ENCODE data around the gene FOXP1.
A peak's percentile ranks its signal among the peaks of the same experiment; 100 is the strongest.

Gene FOXP1

DNA sequence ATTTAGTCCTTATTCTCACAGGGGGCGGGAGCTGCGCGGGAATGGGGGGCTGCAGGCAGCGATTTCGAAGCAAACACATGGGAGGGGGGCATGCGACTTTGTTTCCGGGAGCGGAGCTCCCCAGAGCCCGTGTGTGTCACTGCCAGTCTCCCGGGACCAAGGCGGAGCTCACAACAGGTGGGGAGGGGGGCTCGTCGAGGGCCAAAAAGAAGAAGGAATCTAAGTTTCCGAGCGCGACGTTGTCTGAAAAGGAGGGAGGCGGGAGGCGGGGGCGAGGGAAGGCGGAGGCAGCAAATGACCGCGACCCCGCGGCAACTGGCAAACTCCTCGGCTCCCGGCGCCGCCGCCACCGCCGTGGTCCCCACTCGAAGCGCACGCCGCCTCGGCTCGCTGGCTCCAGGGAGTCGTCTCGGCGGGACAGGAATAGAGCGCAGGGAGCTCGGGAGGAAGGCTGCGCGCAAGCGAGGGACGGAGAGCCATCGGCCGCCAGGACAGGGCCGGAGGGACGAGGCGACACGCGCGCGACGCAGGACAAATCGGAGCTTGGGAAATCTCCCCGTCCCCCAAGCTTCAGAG, 1.4 kb downstream of the FOXP1 start:
- Histone ChIP-seq H3K4me1 (ENCODE audit: insufficient read depth, low read length, severe bottlenecking) (peaks cover 59% of the 10 kb centered on the region), H3K9me3 (ENCODE audit: low read length) (no peaks in the 10 kb centered on the region), H3K27ac (ENCODE audit: low read depth, low read length, poor library complexity, severe bottlenecking) (peak overlapping the region; percentile 98), H3K9me2 (ENCODE audit: low read depth, low read length) (no peaks in the 10 kb centered on the region), H3K36me3 (ENCODE audit: insufficient read depth, low read length) (peaks cover 23% of the 10 kb centered on the region; the same call in 1 of the 2 replicates), H3K4me2 (ENCODE audit: low read length) (peak overlapping the region; percentile 96), H4K20me1 (ENCODE audit: insufficient read depth, low read length) (no peaks in the 10 kb centered on the region), H3K9ac (ENCODE audit: low read length) (peak overlapping the region; percentile 96), H3K4me3 (ENCODE audit: low read depth, low read length, poor library complexity, severe bottlenecking) (peak overlapping the region; percentile 93), H3K27me3 (ENCODE audit: insufficient read depth, low read length) (no peaks in the 10 kb centered on the region), H2AFZ (ENCODE audit: low read length) (no peak overlapping the region), H3F3A (ENCODE audit: insufficient read depth, low read length) (0 out of 2 replicates have a peak, but pooled peaks cover 3% of the 10 kb centered on the region), H3K79me2 (ENCODE audit: insufficient read depth, low read length) (peaks cover 44% of the 10 kb centered on the region)
- TF ChIP-seq CTCF (IDR thresholded peaks at IDR 0.05; ENCODE audit: low read length) (no peak), EZH2 (IDR thresholded peaks at IDR 0.05; ENCODE audit: borderline replicate concordance, low read length) (no peak)

DNA sequence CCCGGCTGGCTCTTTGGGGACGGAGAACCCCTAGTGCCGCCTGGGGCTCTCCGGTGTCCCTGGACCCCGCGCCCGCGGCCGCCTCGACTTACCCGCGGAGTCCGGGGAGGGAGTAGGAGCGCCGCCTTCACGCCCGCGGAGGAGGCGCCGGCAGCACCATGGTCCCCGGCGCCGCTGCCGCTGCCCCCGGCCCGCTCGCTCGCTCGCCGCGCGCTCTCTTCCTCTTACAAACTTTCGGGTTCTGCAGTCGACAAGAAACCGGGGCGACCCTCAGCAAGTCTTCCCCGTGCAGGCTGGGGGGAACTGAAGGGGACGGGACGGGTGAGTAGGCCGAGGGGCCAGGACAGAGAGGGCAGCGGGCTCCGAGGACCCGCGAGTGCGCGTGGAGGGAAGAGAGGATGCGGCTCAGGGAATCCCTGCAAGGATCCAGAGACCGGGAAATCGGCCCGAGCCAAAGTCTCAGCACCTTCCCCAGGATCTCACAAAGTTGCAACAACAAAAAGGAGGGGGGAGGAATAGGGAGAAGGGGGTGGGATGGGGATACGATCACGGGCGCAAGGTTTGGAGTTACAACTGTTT, 2.0 kb downstream of the FOXP1 start:
- peaks cover 49% of the 10 kb centered on the region for H3K79me2 ChIP-seq (ENCODE audit: insufficient read depth, low read length)
- peak overlapping the region; percentile 96 for H3K9ac ChIP-seq (ENCODE audit: low read length)
- TF ChIP-seq CTCF (IDR thresholded peaks at IDR 0.05; ENCODE audit: low read length) (0 out of 2 replicates have a peak, but pooled peaks have one; percentile 6), EZH2 (IDR thresholded peaks at IDR 0.05; ENCODE audit: borderline replicate concordance, low read length) (no peak)
- peak overlapping the region; percentile 96 for H3K4me2 ChIP-seq (ENCODE audit: low read length)
- H3F3A ChIP-seq (ENCODE audit: insufficient read depth, low read length): 0 out of 2 replicates have a peak, but pooled peaks cover 3% of the 10 kb centered on the region
- peak overlapping the region; percentile 98 for H3K27ac ChIP-seq (ENCODE audit: low read depth, low read length, poor library complexity, severe bottlenecking)
- no peaks in the 10 kb centered on the region for H3K9me3 ChIP-seq (ENCODE audit: low read length)
- H3K4me1 ChIP-seq (ENCODE audit: insufficient read depth, low read length, severe bottlenecking): peaks cover 59% of the 10 kb centered on the region
- no peaks in the 10 kb centered on the region for H3K27me3 ChIP-seq (ENCODE audit: insufficient read depth, low read length)
- no peaks in the 10 kb centered on the region for H3K9me2 ChIP-seq (ENCODE audit: low read depth, low read length)
- H2AFZ ChIP-seq (ENCODE audit: low read length): no peak overlapping the region
- no peaks in the 10 kb centered on the region for H4K20me1 ChIP-seq (ENCODE audit: insufficient read depth, low read length)
- H3K4me3 ChIP-seq (ENCODE audit: low read depth, low read length, poor library complexity, severe bottlenecking): peak overlapping the region; percentile 93
- peaks cover 19% of the 10 kb centered on the region; the same call in 1 of the 2 replicates for H3K36me3 ChIP-seq (ENCODE audit: insufficient read depth, low read length)

DNA sequence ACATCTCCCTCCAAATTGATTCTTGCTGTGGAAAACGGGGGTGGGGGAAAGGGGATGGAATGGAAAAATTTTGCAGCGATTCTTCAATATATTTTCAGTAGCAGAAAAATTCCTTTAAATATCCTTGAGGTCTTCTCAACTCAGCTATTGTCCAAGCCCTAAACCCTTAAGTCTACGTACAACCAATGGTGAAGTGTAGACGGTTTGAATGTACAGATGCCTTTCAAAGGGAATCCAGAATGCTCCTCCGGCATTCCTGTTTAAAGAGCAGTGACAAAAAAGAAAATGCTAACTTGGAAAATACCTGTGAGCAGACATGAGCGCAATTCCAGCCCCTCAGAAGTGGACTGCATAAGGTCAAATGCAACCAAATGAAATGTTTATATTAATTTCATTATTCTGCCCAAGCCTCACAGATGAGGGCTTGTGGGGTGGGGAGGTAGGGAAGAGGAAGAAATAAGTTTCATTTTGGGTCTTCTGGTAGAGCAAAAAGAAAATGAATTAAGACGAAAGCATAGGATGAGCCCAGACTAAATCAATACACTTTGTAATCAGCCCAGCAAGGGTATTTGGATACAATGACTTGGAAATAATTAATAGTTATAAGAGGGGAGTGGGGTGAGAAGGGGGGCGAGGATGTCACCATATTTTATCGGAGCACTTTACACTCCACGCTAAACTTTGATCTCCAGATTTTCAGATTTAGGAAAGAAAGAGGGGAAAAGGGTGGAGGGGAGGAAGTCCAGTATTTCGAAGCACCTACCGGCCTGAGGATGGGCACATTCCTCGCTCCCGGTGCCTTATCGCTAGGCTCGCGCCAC, 2.7 kb downstream of the FOXP1 start:
- Histone ChIP-seq H4K20me1 (ENCODE audit: insufficient read depth, low read length) (no peaks in the 10 kb centered on the region), H3K9me2 (ENCODE audit: low read depth, low read length) (no peaks in the 10 kb centered on the region), H3K4me3 (ENCODE audit: low read depth, low read length, poor library complexity, severe bottlenecking) (peak overlapping the region; percentile 93), H3K79me2 (ENCODE audit: insufficient read depth, low read length) (peaks cover 56% of the 10 kb centered on the region), H3K27me3 (ENCODE audit: insufficient read depth, low read length) (no peaks in the 10 kb centered on the region), H3K4me2 (ENCODE audit: low read length) (peak overlapping the region; percentile 96), H3F3A (ENCODE audit: insufficient read depth, low read length) (0 out of 2 replicates have a peak, but pooled peaks cover 3% of the 10 kb centered on the region), H3K9me3 (ENCODE audit: low read length) (no peaks in the 10 kb centered on the region), H2AFZ (ENCODE audit: low read length) (no peak overlapping the region), H3K9ac (ENCODE audit: low read length) (peak overlapping the region; percentile 96), H3K4me1 (ENCODE audit: insufficient read depth, low read length, severe bottlenecking) (peaks cover 59% of the 10 kb centered on the region), H3K36me3 (ENCODE audit: insufficient read depth, low read length) (peaks cover 20% of the 10 kb centered on the region; the same call in 1 of the 2 replicates), H3K27ac (ENCODE audit: low read depth, low read length, poor library complexity, severe bottlenecking) (peak overlapping the region; percentile 98)
- TF ChIP-seq EZH2 (IDR thresholded peaks at IDR 0.05; ENCODE audit: borderline replicate concordance, low read length) (no peak), CTCF (IDR thresholded peaks at IDR 0.05; ENCODE audit: low read length) (no peak)
